Fibroblast of villous mesenchyme (primary cell): Measurements from ENCODE around the gene GABRD. TPM values are rescaled to one million over a fixed set of nuclear protein-coding genes. Genes with fewer than 3 reads are reported as not detected.

Source experiments
- DNase-seq: peaks from one replicate; pipeline ENCODE4 v3.0.0-alpha.2; 2010; ENCODE audit warnings: low read depth
- H3K4me3 ChIP-seq: 2 replicates; pipeline ENCODE4 v1.5.1; 2011; ENCODE audit warnings: low read depth, mild to moderate bottlenecking, low read length
- CTCF ChIP-seq: IDR thresholded peaks from 2 replicates; pipeline ENCODE4 v1.5.1; 2012; ENCODE audit warnings: low read depth, mild to moderate bottlenecking, low read length; ENCODE audit not compliant: insufficient read depth
- total RNA-seq: library from RNA; depleted of rRNA; stranded (reverse); fragments of >200 nt; gene quantifications from 2 replicates; pipeline ENCODE4 v1.2.3, GENCODE V29; 2012

GABRD gene
- total RNA-seq, 1 donor = not detected

- TF ChIP-seq CTCF = no peak
- no peak for DNase-seq
- no peak overlapping the region for H3K4me3 ChIP-seq
Measured at GRCh38 chr1:1986451-1987141, 32.5 kb upstream of the GABRD start.

- no peak for TF ChIP-seq CTCF
- H3K4me3 ChIP-seq = no peak overlapping the region
- no peak for DNase-seq
Measured at GRCh38 chr1:1987142-1987510, 32.0 kb upstream of the GABRD start.

GRCh38 chr1:1988061-1988945 is 30.8 kb upstream of the GABRD start:
- DNase-seq = no peak
- H3K4me3 ChIP-seq = no peak overlapping the region
- no peak for TF ChIP-seq CTCF

- DNase-seq = peak; percentile 54
- no peak for TF ChIP-seq CTCF
- no peak overlapping the region for H3K4me3 ChIP-seq
Measured at GRCh38 chr1:1989102-1989542, 30.0 kb upstream of the GABRD start.

GRCh38 chr1:1989789-1990188 is 29.4 kb upstream of the GABRD start:
- peak; percentile 52 for DNase-seq
- TF ChIP-seq CTCF = no peak

GRCh38 chr1:1990222-1990621 is 28.9 kb upstream of the GABRD start:
- no peak overlapping the region for H3K4me3 ChIP-seq
- DNase-seq = peak; percentile 11
- TF ChIP-seq CTCF = no peak

More at GRCh38 chr1:1989789-1990188, 29.4 kb upstream of the GABRD start:
- H3K4me3 ChIP-seq = no peak overlapping the region
